ENCODE data around the gene IRF4.

DNA sequence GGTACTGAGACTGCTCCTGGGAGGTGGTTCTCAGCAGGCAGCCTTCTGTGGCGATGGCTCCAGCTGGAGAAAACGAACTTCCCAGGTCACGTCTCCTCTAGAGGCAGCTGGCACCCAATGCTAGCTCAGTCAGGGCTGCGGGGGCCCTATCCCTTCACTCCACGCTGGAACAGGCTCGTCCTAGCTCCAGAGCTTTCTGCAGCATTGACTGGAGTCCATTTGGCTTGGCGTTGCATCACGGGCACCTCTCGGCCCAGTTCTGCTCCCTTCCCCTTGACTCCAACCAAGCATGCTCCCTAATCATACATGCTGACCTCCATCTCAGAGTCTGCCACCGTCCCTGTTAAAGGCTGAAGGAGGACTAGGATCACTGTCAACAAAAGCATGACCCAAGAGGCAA lies 5.9 kb upstream of the IRF4 start:
- TF ChIP-seq, protein P1, sequence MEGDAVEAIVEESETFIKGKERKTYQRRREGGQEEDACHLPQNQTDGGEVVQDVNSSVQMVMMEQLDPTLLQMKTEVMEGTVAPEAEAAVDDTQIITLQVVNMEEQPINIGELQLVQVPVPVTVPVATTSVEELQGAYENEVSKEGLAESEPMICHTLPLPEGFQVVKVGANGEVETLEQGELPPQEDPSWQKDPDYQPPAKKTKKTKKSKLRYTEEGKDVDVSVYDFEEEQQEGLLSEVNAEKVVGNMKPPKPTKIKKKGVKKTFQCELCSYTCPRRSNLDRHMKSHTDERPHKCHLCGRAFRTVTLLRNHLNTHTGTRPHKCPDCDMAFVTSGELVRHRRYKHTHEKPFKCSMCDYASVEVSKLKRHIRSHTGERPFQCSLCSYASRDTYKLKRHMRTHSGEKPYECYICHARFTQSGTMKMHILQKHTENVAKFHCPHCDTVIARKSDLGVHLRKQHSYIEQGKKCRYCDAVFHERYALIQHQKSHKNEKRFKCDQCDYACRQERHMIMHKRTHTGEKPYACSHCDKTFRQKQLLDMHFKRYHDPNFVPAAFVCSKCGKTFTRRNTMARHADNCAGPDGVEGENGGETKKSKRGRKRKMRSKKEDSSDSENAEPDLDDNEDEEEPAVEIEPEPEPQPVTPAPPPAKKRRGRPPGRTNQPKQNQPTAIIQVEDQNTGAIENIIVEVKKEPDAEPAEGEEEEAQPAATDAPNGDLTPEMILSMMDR (IDR thresholded peaks at IDR 0.05; ENCODE audit: low read depth, low read length), result no peak
- TF ChIP-seq POLR2A (IDR thresholded peaks at IDR 0.05; ENCODE audit: extremely low read depth, insufficient read length) (no peak), MAX (IDR thresholded peaks at IDR 0.05; ENCODE audit: low read depth, low read length) (no peak)

All from NB4 (cell line).